Gastrocnemius medialis (tissue), 4 donors: Measurements from ENCODE around the gene RASIP1. TPM values are rescaled to one million over a fixed set of nuclear protein-coding genes. Genes with fewer than 3 reads are reported as not detected.
"Not testable (repeated sequence)": the region's sequence is repeated elsewhere in the genome, so short reads cannot be mapped to it uniquely, and the experiment has no call there.

Source experiments
- ATAC-seq, 2 donors: fragments of 150-250 bp; one replicate each; pipeline ENCODE4 v1.9.1; 2016
- DNase-seq, 2 donors: peaks; one replicate each; pipeline ENCODE4 v3.0.0-alpha.2; 2019
- H3K27ac ChIP-seq, 4 donors: fragments of 200-600 bp; sonication (generic); 1 replicate in 1 of 4; 2 replicates in 3 of 4; pipeline ENCODE4 v1.5.1; 2016 to 2018; ENCODE audit warnings: mild to moderate bottlenecking in 2 of 4, moderate library complexity in 1 of 4
- H3K27me3 ChIP-seq, 3 donors: fragments of 200-600 bp; sonication (generic) in 2 of 3; 1 replicate in 1 of 3; 2 replicates in 2 of 3; pipeline versions ENCODE4 v1.5.1 to v1.6.0; 2016 to 2019; ENCODE audit warnings: mild to moderate bottlenecking in 1 of 3, moderate library complexity in 1 of 3
- H3K36me3 ChIP-seq, 2 donors: fragments of 200-600 bp; sonication (generic) in 1 of 2; one replicate each; pipeline ENCODE4 v1.5.1; 2017 to 2018
- H3K4me1 ChIP-seq, 2 donors: fragments of 200-600 bp; sonication (generic) in 1 of 2; one replicate each; pipeline ENCODE4 v1.5.1; 2016 to 2017; ENCODE audit warnings: mild to moderate bottlenecking in 2 of 2
- H3K4me3 ChIP-seq, 4 donors: fragments of 200-600 bp; sonication (generic) in 3 of 4; 1 replicate in 1 of 4; 2 replicates in 3 of 4; pipeline ENCODE4 v1.5.1; 2016 to 2019; ENCODE audit warnings: mild to moderate bottlenecking in 2 of 4
- H3K9me3 ChIP-seq, 3 donors: fragments of 200-600 bp; sonication (generic) in 2 of 3; 1 replicate in 1 of 3; 2 replicates in 2 of 3; pipeline ENCODE4 v1.5.1; 2016 to 2019
- CTCF ChIP-seq, 5 experiments: fragments of 450-650 bp in 3 of 5; fragments of 200-600 bp in 2 of 5; sonication (generic) in 2 of 5; IDR thresholded peaks in 4 of 5; conservative IDR thresholded peaks in 1 of 5; 1 replicate in 4 of 5; 2 replicates in 1 of 5; pipeline ENCODE4 v1.5.1; 2016 to 2019; ENCODE audit warnings: antibody characterized with exemption in 5 of 5, mild to moderate bottlenecking in 3 of 5, moderate library complexity in 3 of 5
- POLR2A ChIP-seq, 2 donors: fragments of 450-650 bp; IDR thresholded peaks; one replicate each; pipeline ENCODE4 v1.6.1; 2017; ENCODE audit warnings: antibody characterized with exemption in 2 of 2, mild to moderate bottlenecking in 2 of 2, moderate library complexity in 2 of 2
- in situ Hi-C, 4 donors: fragments of 200-750 bp; cut with MboI; loops; one replicate each; pipeline versions ENCODE4 v1.15.0 to v1.8.0; 2017; ENCODE audit warnings: low sequenced_read_pairs in 4 of 4
- intact Hi-C: fragments of 100-400 bp; cut with DNase I; formaldehyde crosslinking; loops from one replicate; pipeline ENCODE4 v1.15.1; 2023; ENCODE audit warnings: low total_unique reads
- total RNA-seq, 4 donors: library from RNA; depleted of rRNA; stranded (reverse); fragments of >200 nt; gene quantifications; one replicate each; pipeline versions ENCODE4 v1.1.0 to v1.2.3, GENCODE V29; 2016

The RASIP1 gene
- total RNA-seq, 4 donors from 2014 or later, result 3.4 to 8.1 (median 6.3) TPM

GRCh38 chr19:48770734-48771472 is 30.5 kb upstream of the RASIP1 start:
- Histone ChIP-seq H3K27ac (peak overlapping the region; percentile 88 to 96 (median 92)), H3K9me3 (no peaks in the 10 kb centered on the region), H3K4me1 (peaks cover 26 to 27% of the 10 kb centered on the region in 2 donors), H3K36me3 (no peaks in the 10 kb centered on the region), H3K27me3 (no peaks in the 10 kb centered on the region), H3K4me3 (no peak overlapping the region)
- DNase-seq, result no peak
- ATAC-seq, result no peak
- TF ChIP-seq POLR2A (IDR thresholded peaks at IDR 0.05) (no peak), CTCF (IDR thresholded peaks at IDR 0.05 in 4 of 5, conservative IDR thresholded peaks at IDR 0.05 in 1 of 5) (no peak)
- in situ Hi-C loops (no loop called here), intact Hi-C loops (no loop called here)

- H3K4me3 ChIP-seq, result no peak overlapping the region
- no peaks in the 10 kb centered on the region for H3K36me3 ChIP-seq
- in situ Hi-C loops, result no loop called here
- H3K4me1 ChIP-seq, result peaks cover 26 to 27% of the 10 kb centered on the region in 2 donors
- intact Hi-C loops, result no loop called here
- H3K27ac ChIP-seq, result peak overlapping the region; percentile 88 to 96 (median 92)
- no peaks in the 10 kb centered on the region for H3K9me3 ChIP-seq
- no peaks in the 10 kb centered on the region for H3K27me3 ChIP-seq
- ATAC-seq (no peak), DNase-seq (no peak)
- TF ChIP-seq POLR2A (IDR thresholded peaks at IDR 0.05) (no peak), CTCF (IDR thresholded peaks at IDR 0.05 in 4 of 5, conservative IDR thresholded peaks at IDR 0.05 in 1 of 5) (no peak)
Measured at GRCh38 chr19:48770266-48770665, 29.9 kb upstream of the RASIP1 start.

- Histone ChIP-seq H3K27ac (peak overlapping the region; percentile 88 to 96 (median 92)), H3K36me3 (no peaks in the 10 kb centered on the region), H3K4me1 (peaks cover 26 to 27% of the 10 kb centered on the region in 2 donors), H3K9me3 (no peaks in the 10 kb centered on the region), H3K4me3 (peak overlapping the region in 1 of 4 donors; percentile 12), H3K27me3 (no peaks in the 10 kb centered on the region)
- intact Hi-C loops (no loop called here), in situ Hi-C loops (no loop called here)
- no peak for TF ChIP-seq CTCF (IDR thresholded peaks at IDR 0.05 in 4 of 5, conservative IDR thresholded peaks at IDR 0.05 in 1 of 5)
- no peak for TF ChIP-seq POLR2A (IDR thresholded peaks at IDR 0.05)
- peak; percentile 83 to 90 for DNase-seq
- ATAC-seq, result peak; percentile 60 to 66
Measured at GRCh38 chr19:48768994-48769713, 28.7 kb upstream of the RASIP1 start.

GRCh38 chr19:48768171-48768753 is 27.9 kb upstream of the RASIP1 start:
- DNase-seq, H3K36me3 ChIP-seq, intact Hi-C loops, H3K27me3 ChIP-seq, H3K4me3 ChIP-seq, H3K9me3 ChIP-seq, in situ Hi-C loops: not testable (repeated sequence)
- Histone ChIP-seq H3K27ac (peak overlapping the region; percentile 88 to 96 (median 92)), H3K4me1 (peaks cover 19 to 26% of the 10 kb centered on the region in 2 donors)
- ATAC-seq, result peak; percentile 2 to 5

- ATAC-seq, in situ Hi-C loops, H3K4me3 ChIP-seq, H3K36me3 ChIP-seq, H3K27me3 ChIP-seq, H3K9me3 ChIP-seq, DNase-seq, intact Hi-C loops: not testable (repeated sequence)
- peaks cover 14 to 16% of the 10 kb centered on the region in 2 donors for H3K4me1 ChIP-seq
- H3K27ac ChIP-seq, result peak overlapping the region; percentile 2 to 96 (median 78)
Measured at GRCh38 chr19:48765816-48766215, 25.4 kb upstream of the RASIP1 start.
